ENCODE results near the gene NID1.
"Not testable (repeated sequence)": the region's sequence is repeated elsewhere in the genome, so short reads cannot be mapped to it uniquely, and the experiment has no call there.

The NID1 gene

GRCh38 chr1:235931171-235931738, 133.6 kb downstream of the NID1 start:
- no peak for TF ChIP-seq CTCF (IDR thresholded peaks at IDR 0.05; ENCODE audit: borderline replicate concordance, insufficient read depth, low read depth, low read length)

GRCh38 chr1:235930543-235930942, 134.3 kb downstream of the NID1 start:
- TF ChIP-seq CTCF (IDR thresholded peaks at IDR 0.05; ENCODE audit: borderline replicate concordance, insufficient read depth, low read depth, low read length), result no peak

More at GRCh38 chr1:235931171-235931738, 133.6 kb downstream of the NID1 start:
- H3K4me3 ChIP-seq (ENCODE audit: low read depth, low read length), result no peak overlapping the region

GRCh38 chr1:235929216-235929615, 135.7 kb downstream of the NID1 start:
- TF ChIP-seq CTCF (IDR thresholded peaks at IDR 0.05; ENCODE audit: borderline replicate concordance, insufficient read depth, low read depth, low read length), result no peak
- no peak overlapping the region for H3K4me3 ChIP-seq (ENCODE audit: low read depth, low read length)

More at GRCh38 chr1:235930543-235930942, 134.3 kb downstream of the NID1 start:
- H3K4me3 ChIP-seq (ENCODE audit: low read depth, low read length), result no peak overlapping the region

GRCh38 chr1:235928197-235928596, 136.7 kb downstream of the NID1 start:
- TF ChIP-seq CTCF (IDR thresholded peaks at IDR 0.05; ENCODE audit: borderline replicate concordance, insufficient read depth, low read depth, low read length), result no peak
- H3K4me3 ChIP-seq (ENCODE audit: low read depth, low read length), result no peak overlapping the region

GRCh38 chr1:235927551-235927950, 137.3 kb downstream of the NID1 start:
- not testable (repeated sequence) for H3K4me3 ChIP-seq (ENCODE audit: low read depth, low read length)

Data from GM12875 (cell line).